GM19240 (cell line): ENCODE results near the gene ZMYND19.
"Not testable (repeated sequence)": the region's sequence is repeated elsewhere in the genome, so short reads cannot be mapped to it uniquely, and the experiment has no call there.

Source experiments
- DNase-seq: peaks from one replicate; pipeline ENCODE4 v3.0.0; 2011; ENCODE audit warnings: low spot score; ENCODE audit not compliant: insufficient read length

ZMYND19 gene

DNA sequence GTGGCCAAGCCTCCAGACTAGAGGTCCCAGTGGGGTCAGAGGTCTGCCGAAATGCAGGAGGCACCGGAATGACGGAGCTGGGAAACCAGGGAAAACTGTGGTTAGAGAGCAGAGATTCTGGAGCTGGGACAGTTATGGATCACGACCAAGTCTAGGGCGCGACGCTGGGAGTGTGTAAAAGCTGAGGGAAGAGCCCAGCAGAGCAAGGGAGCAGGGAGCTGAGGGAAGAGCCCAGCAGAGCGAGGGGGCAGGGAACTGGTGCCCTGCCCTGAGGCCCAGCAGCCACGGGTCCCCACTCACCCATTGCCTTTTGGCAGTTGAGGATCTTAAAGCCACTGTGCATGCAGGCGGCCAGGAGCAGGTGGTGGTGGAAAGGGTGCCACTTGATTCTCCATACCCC lies 26.2 kb downstream of the ZMYND19 start:
- no peak for DNase-seq

DNA sequence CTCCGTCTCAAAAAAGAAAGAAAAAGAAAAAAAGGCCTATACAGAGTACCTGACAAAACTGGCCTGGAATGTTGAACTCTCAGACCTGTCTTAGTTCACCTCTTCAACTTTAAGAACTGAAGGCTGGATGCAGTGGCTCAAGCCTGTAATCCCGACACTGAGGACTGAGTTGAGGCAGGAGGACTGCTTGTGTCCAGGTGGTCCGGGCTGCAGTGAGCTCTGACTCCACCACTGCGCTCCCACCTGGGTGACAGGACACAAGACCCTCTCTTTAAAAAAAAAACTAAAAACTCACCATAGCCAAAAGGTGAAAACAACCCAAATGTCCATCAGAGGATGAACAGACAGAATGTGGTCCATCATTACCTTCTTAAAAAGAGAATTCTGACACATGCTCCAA lies 32.2 kb downstream of the ZMYND19 start:
- DNase-seq, result no peak

DNA sequence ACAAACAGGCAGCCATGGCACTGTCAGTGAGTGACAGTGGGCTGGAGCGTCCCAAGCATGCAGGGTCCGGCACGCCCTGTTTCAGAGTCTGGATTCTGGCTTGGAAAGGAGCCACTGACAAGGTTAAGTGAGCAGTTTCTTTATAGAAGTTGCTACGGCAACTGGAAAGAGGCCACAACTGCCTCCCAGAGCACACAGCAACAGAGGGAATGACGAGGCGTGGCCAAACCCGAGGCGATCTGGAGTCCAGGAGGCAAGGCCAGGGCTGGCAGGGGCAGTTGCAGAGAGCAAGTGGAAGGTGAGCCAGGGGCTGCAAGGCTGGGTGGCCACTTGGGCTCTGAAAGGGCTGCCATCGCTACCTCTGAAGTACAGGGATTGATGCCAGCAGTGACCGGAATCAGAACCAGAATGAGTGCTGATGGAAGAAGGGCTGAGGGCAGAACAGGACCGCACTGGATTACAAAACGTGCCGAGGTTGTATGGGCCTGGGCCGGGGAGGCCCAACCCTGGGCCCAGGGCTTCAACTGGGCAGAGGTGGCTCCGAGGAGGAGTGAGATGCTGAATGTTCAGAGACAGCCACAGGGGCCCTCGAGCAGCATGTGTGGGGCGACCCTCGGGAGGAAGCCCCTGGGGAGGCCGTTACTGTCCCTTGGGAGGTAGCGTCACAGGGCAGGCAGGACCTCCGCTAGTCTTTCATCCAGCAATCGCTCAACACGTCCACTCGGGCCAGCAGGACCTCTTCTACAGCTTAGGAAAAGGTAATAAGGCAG lies 34.1 kb downstream of the ZMYND19 start:
- no peak for DNase-seq

DNA sequence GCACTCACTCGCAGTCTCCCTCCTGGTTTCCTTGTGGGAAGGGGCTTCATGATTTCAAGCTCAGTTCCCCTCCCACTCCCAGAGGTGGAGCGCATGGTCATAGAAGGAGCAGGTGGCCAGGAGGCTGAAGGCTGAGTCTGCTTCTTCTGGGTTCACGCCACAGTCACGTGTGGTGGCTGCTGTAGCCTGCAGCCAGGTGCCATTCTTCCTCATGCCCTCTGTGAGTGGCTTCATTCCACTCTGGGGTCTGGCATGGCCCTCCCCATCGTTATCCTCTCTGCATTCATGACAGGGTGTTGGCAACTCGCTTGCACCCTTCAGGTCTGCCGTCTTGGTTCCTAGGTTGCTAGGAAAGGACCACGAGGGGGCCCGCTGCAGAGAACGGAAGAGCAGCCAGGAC lies 35.1 kb downstream of the ZMYND19 start:
- no peak for DNase-seq

DNA sequence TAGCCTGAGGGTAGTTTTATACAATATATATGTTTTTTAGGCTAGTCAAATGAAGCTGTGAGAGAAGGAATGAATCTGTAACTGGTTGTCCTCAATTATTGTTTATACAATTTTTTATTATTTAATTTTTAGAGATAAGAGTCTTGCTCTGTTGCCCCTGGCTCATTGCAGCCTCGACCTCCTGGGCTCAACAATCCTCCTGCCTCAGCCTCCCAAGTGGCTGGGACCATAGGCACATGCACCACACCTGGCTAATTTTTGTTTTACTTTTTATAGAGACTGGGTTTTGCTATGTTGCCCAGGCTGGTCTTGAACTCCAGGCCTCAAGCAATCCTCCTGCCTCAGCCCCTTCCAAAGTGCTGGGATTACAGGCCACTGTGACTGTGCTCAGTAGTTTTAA lies 36.0 kb downstream of the ZMYND19 start:
- DNase-seq, result no peak

DNA sequence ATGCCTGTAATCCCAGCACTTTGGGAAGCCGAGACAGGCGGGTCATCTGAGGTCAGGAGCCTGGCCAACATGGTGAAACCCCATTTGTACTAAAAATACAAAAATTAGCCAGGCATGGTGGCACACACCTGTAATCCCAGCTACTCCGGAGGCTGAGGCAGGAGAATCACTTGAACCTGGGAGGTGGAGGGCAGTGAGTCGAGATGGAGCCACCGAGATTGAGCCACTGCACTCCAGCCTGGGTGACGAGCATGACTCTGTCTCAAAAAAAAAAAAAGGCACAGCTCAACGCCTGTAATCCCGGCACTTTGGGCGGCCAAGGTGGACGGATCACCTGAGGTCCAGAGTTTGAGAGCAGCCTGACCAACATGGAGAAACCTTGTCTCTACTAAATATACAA lies 36.7 kb downstream of the ZMYND19 start:
- DNase-seq, result not testable (repeated sequence)

DNA sequence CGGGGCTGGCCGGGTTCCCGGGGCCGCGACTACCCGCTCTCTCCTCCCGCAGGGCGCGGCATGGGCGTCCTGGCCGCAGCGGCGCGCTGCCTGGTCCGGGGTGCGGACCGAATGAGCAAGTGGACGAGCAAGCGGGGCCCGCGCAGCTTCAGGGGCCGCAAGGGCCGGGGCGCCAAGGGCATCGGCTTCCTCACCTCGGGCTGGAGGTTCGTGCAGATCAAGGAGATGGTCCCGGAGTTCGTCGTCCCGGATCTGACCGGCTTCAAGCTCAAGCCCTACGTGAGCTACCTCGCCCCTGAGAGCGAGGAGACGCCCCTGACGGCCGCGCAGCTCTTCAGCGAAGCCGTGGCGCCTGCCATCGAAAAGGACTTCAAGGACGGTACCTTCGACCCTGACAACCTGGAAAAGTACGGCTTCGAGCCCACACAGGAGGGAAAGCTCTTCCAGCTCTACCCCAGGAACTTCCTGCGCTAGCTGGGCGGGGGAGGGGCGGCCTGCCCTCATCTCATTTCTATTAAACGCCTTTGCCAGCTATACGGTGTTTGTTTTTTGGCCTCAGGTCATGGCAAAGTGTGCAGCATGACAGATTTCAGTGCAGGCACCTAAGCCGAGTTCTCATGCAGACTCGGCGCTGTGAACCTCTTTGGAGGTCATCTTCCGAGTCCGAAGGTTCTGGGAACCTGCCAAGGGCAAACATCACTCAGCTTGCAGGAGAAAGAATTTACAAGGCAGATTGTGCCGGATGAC lies 38.1 kb downstream of the ZMYND19 start:
- peak; percentile 52 for DNase-seq

DNA sequence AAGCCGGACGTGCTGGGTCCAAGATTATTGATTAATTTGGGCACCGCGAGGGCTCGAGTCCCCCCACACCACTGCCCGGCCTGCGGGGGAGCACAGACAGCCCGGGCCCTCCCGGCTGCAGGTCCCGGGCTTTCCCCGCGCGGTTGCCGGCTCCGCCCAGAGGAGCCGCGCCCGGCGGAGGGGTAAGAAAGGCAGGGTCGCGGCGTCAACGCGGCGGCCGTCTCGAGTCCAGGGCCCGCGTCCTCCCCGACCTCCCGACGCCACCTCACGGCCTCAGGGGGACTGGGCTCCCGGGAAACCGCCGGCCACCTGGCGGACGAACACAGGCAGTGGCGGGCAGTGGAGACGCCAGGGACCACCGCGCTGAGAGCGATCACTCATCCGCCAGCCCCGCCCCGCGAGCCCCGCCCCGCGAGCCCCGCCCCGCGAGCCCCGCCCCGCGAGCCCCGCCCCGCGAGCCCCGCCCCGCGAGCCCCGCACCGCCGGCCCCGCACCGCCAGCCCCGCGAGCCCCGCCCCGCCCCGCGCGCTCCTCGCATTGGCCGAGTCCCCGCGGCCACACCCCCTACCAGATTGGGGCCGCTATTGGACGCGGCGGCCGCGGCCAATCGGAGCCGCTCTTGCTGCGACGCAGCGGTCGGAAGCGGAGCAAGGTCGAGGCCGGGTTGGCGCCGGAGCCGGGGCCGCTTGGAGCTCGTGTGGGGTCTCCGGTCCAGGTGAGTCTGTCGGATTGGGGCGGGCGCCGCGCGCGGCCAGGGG lies 38.9 kb downstream of the ZMYND19 start, which contains the start of gene MRPL41:
Gene MRPL41, plus strand, starts transcription at position 616 of the 758 bp plus-strand sequence. CDS start 203 bp downstream, outside the sequence.
- peak; percentile 98 for DNase-seq

DNA sequence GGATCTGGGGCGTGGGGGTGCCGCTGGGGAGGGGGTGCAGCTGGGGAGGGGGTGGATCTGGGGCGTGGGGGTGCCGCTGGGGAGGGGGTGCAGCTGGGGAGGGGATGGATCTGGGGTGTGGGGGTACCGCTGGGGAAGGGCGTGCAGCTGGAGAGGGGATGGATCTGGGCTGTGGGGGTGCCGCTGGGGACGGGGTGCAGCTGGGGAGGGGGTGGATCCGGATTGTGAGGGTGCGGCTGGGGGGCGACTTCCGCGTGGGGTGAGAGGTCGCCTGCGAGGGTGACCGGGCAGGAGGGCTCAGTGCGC lies 39.4 kb downstream of the ZMYND19 start:
- not testable (repeated sequence) for DNase-seq

DNA sequence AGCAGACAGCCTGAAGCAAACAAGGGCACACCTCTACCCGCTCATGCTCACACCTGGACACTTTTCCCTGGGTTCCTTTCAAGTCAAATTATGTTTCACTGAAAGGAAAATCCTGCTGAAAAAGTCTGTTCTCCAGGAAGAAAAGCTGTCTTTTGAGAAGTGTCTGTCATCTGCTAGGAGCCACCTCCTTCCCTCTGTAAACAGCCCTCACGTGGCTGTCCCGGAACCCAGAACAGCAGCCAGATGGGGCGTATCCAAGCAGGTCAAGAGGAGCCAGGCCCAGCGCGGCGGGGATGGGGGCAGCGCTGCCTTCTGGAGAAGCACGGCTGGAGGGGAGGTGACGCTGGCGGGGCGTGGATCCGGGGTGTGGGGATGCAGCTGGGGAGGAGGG lies 40.1 kb downstream of the ZMYND19 start, which contains the start of gene PNPLA7:
Gene PNPLA7, minus strand, starts transcription at position 172 of the 391 bp plus-strand sequence. CDS start 205 bp downstream, outside the sequence.
- peak; percentile 66 for DNase-seq

DNA sequence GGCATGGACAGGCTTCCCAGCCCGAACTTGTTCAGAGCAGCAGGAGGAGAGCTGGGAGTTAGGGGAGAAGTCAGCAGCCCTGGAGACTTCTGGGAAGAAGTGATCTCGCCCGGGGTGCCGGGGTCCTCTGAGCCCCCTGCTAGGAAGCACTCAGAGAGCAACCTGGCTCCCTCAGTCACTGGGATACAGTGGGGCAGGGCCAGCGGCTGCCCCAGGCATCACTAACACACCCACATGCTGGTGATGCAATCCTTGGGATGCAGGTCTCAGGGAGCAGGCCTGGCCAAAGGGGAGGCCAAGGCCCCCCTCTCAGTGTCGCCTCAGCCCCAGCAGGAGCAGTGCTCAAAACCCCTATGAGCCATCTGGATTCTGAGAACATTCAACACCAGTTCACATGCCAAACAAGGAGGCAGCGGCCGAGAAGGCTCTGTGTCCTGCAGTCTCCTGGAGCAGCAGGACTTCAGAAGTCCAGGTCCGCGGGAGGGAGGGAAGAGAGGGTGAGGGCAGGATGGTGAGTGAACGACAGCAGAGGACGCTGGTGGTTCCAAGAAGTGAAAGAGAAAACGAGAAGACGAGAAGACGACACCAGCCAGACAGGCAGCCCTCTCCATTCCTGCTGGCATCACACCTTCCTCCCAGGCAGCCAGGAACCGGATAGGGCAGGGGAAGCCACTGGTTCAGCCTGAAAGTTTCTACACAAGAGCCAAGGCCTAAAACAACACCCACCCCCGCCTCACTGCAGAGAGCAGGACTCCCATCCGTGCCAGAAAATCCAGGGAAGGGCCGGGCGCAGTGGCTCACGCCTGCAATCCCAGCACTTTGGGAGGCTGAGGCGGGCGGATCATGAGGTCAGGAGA lies 42.4 kb downstream of the ZMYND19 start:
- DNase-seq, result no peak

DNA sequence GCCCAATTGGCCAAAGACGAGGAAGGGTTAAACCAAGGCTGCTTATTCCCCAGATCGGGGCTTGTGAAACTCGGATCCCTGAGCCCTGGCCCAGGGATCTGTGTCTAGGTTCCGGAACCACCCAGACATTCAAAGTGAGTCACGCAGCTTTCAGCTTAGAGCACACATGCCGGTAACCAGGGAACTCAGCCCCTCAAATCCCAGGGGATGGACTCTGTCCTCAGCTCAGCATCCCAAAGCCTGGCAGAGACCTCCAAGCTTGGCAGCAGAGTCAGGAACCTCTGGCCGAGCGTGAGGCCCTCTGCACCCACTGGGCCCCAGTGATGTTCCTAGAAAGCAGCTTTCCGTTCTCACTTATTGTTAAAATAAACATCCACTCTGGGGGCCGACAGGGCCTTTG lies 45.2 kb downstream of the ZMYND19 start:
- DNase-seq, result no peak

DNA sequence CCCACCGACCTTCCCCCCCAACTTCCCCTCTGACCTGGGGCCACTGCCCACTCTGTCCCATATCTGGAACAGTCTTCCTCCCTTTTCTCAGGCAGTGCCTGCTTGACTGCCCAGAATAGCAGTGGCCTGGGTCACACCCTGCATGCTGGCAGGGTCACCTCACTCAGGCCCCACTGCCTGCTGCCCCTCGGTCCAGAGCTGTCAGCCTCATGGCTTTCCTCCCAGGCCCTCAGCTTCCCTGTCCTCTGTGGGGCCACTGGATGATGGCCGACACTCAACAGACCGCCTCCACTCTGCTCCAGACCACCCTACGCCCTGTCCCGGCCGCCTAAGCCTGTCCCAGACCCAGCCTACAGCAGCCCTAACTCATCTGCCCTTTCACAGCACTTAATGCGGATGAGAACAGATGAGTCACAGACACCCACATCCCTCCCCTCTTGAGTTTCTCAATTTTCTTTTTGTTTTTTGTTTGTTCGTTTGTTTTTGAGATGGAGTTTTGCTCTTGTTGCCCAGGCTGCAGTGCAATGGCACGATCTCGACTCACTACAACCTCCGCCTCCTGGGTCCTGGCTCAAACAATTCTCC lies 46.0 kb downstream of the ZMYND19 start:
- no peak for DNase-seq

DNA sequence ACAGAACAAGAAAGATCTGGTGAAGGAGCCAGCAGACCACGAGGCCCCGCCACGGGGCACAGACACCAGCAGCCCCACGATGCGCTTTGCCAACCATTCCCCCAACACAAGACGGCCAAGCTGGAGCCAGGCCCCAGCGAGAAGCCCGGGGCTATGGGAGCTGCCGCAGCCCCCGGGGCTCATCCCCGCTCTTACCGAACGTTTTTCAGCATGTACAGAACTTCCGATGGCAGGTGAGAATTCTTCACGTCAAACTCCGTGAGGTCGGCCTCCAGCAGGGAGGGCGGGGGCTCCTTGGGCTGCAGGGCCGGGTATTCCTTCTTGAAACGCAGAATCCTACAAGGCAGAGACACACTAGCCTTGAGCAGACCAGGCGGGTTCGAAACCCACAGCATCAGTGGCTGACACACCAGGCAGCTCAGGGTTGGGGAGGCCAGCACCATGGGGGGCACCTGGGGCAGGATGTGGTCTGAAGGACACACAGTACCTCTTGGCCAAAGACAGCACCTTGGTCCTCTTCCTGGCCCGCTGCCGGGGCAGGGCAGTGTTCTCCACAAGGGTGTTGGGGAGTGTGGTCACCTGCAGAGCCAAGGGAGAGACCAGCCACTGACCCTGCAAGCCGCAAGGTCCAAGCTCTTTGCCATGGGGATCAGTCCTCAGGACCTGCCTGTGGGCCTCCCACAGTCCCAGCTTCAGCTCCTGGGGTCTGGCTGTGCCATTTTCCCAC lies 46.9 kb downstream of the ZMYND19 start:
- DNase-seq, result no peak

DNA sequence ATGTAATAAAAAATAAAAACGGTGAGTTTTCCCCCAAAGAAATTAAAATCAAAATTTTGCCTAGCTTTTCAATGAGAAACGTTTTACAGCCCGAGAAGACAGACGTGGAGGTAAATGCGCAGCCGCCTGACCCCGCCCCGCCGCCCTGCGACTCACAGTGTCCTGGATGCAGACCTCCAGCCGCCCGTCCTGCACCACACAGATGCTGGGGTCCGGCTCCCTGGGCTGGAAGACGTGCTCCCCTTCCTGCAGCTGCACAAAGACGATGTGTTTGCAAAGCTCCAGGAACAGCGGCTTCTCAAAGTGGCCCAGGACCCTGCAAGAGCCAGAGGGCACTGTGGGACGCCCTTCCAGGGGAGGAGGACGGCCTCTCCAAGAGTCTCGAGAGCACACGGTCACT lies 47.8 kb downstream of the ZMYND19 start:
- DNase-seq, result no peak

DNA sequence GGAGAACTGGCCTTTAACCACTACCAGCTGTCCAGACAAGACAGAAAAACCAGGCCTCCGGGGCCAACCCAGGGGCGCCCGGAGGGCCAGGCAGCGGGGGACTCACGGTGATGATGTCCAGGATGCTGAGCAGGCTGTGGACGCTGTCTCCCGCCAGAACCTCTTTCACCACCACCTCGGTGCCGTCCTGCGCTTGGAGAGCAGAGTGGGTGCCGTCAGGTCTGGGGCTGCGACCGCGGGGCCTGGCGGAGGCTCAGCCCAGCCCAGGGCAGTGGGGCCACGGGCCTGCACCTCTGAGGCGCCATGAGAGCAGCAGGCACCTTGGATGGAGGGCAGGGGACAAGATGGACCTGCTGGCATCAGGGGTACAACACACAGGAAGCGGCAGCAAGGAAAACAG lies 49.8 kb downstream of the ZMYND19 start:
- no peak for DNase-seq

DNA sequence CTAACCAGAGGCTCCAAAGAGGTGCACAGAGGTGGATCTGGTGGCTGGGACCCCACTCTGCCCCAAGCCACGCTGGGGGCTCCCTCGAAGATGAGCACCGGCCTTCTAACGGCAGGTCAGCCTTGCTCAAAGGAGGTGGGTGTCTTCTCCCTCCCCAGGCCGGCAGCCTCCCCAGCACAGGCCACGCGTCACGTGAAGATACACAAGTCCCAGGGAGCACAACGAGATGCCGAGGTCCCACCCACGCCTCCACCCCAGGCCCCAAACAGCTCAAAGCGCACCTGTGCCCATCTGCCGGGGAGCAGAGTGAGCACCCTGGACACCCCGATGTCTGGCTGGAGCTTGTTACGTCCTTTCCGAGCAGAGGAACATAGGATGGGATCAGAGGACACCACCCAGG lies 52.3 kb downstream of the ZMYND19 start:
- DNase-seq, result no peak

DNA sequence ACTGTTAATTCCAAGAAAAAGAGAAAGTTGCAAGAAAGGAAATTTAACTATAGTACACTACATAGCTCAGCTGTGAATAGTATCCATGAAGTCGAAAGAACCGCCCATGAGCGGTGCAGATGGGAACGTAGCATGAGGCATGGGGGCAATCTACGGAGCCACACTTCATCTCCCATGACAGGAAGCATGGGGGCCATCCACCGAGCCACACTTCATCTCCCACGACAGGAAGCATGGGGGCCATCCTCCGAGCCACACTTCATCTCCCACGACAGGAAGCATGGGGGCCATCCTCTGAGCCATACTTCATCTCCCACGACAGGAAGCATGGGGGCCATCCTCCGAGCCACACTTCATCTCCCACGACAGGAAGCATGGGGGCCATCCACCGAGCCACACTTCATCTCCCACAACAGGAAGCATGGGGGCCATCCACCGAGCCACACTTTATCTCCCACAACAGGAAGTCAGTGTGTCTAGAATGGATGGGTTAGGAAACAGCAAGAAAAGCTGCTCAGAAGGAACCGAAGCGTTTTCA lies 53.6 kb downstream of the ZMYND19 start:
- DNase-seq, result not testable (repeated sequence)

DNA sequence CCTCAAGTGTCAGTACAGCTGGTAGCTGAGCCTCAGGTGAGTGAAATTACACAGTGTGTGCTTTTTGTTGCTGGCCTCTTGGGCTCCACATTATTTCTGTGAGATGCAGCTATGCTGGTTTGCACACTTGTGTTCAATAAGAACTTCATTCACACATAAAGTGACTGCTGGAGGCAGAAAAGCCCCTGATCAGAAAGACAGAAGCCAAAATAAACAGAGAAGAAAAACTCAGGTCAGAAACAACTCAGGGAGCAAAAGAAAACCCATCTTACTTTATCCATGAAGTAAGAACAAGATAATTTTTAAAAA lies 55.2 kb downstream of the ZMYND19 start:
- DNase-seq, result no peak
